Endothelial cell of umbilical vein (primary cell): Measurements from ENCODE around the gene PRDM11. TPM values are rescaled to one million over a fixed set of nuclear protein-coding genes. Genes with fewer than 3 reads are reported as not detected.

Experiments used
- BruUV-seq: library from RNA; stranded (reverse); fragments of 400-500 nt; replicated peaks from 2 replicates; lab custom pipeline; 2021; lab: Mats Ljungman, UMichigan
- CTCF ChIA-PET: fragments of 300-600, 350-600 bp; sonication (Branson Sonifier 250); formaldehyde crosslinking; loops from one replicate; lab custom pipeline; 2021; ENCODE audit warnings: antibody characterized with exemption, inconsistent platforms; lab: Charles Lee
- POLR2A ChIA-PET: fragments of 300-600, 350-600 bp; sonication (Branson Sonifier 250); formaldehyde crosslinking; loops from one replicate; lab custom pipeline; 2021; ENCODE audit warnings: antibody characterized with exemption, inconsistent platforms; lab: Charles Lee
- DNase-seq: peaks from one replicate; pipeline ENCODE4 v3.0.0-alpha.2; 2011; ENCODE audit warnings: low read depth, low spot score
- FAIRE-seq: peaks from 2 replicates; lab custom pipeline; 2011; peaks lifted over from hg19 to GRCh38; lab: Jason Lieb, UNC
- H2AFZ ChIP-seq: 2 replicates; pipeline ENCODE4 v1.6.0; 2012; ENCODE audit warnings: low read depth, low read length, control low read depth, inconsistent platforms
- H3K27ac ChIP-seq: 2 replicates; pipeline ENCODE4 v1.5.1; 2011; ENCODE audit warnings: low read depth, mild to moderate bottlenecking, control low read depth, low read length, moderate library complexity; ENCODE audit not compliant: insufficient read depth
- H3K27me3 ChIP-seq, 2 experiments: 2 replicates each; pipeline versions ENCODE4 v1.6.0 to v1.6.1; 2011; ENCODE audit warnings: low read length in 2 of 2, mixed read lengths in 1 of 2; ENCODE audit not compliant: control insufficient read depth in 2 of 2, insufficient read depth in 2 of 2
- H3K36me3 ChIP-seq, 2 experiments: 2 replicates in 1 of 2; 3 replicates in 1 of 2; pipeline ENCODE4 v1.5.1; 2011; ENCODE audit warnings: low read length in 2 of 2, mild to moderate bottlenecking in 1 of 2, moderate library complexity in 1 of 2; ENCODE audit not compliant: control insufficient read depth in 2 of 2, insufficient read depth in 2 of 2; ENCODE audit errors: extremely low read depth in 1 of 2
- H3K4me1 ChIP-seq: 3 replicates; pipeline ENCODE4 v1.5.1; 2011; ENCODE audit warnings: mild to moderate bottlenecking, low read length; ENCODE audit not compliant: control insufficient read depth, insufficient read depth; ENCODE audit errors: extremely low read depth
- H3K4me2 ChIP-seq: 2 replicates; pipeline ENCODE4 v1.6.1; 2011; ENCODE audit warnings: low read length, control low read depth, mixed read lengths; ENCODE audit not compliant: insufficient read depth
- H3K4me3 ChIP-seq, 3 experiments: fragments of 200-600 bp in 1 of 3; sonication (generic), shearing (Covaris generic) in 1 of 3; replicated peaks in 1 of 3; 2 replicates each; pipeline ENCODE4 v1.5.1; 2011 to 2016; ENCODE audit warnings: control low read depth in 3 of 3, low read length in 3 of 3, mild to moderate bottlenecking in 2 of 3, inconsistent platforms in 1 of 3, low read depth in 1 of 3, moderate library complexity in 1 of 3; ENCODE audit not compliant: insufficient read depth in 1 of 3
- H3K79me2 ChIP-seq: 2 replicates; pipeline ENCODE4 v1.6.0; 2012; ENCODE audit warnings: low read length, inconsistent platforms; ENCODE audit not compliant: control insufficient read depth, insufficient read depth
- H3K9ac ChIP-seq: replicated peaks from 2 replicates; pipeline ENCODE3; 2011; ENCODE audit warnings: low read length, control low read depth; ENCODE audit not compliant: insufficient read depth; ENCODE audit errors: extremely low read depth
- H3K9me1 ChIP-seq: replicated peaks from 3 replicates; pipeline ENCODE4 v1.6.0; 2011; ENCODE audit warnings: mild to moderate bottlenecking, low read length; ENCODE audit not compliant: control insufficient read depth, insufficient read depth; ENCODE audit errors: extremely low read depth
- H3K9me3 ChIP-seq: replicated peaks from 2 replicates; pipeline ENCODE4 v1.5.1; 2012; ENCODE audit warnings: low read length, inconsistent platforms; ENCODE audit not compliant: control insufficient read depth, insufficient read depth
- H4K20me1 ChIP-seq: replicated peaks from 2 replicates; pipeline ENCODE3; 2011; ENCODE audit warnings: mild to moderate bottlenecking, low read length; ENCODE audit not compliant: control insufficient read depth, insufficient read depth; ENCODE audit errors: extremely low read depth
- EZH2 ChIP-seq: IDR thresholded peaks from 2 replicates; pipeline ENCODE4 v1.6.1; 2012; ENCODE audit warnings: borderline replicate concordance, low read depth, mild to moderate bottlenecking, moderate library complexity, low read length, inconsistent platforms; ENCODE audit not compliant: severe bottlenecking
- FOS ChIP-seq: IDR thresholded peaks from 2 replicates; pipeline ENCODE4 v1.6.1; 2011; ENCODE audit warnings: mild to moderate bottlenecking, low read length, moderate library complexity, borderline replicate concordance; ENCODE audit not compliant: insufficient read depth
- GATA2 ChIP-seq: IDR thresholded peaks from 2 replicates; pipeline ENCODE4 v1.7.0; 2011; ENCODE audit warnings: low read depth, mild to moderate bottlenecking, moderate library complexity, mixed read lengths, low read length; ENCODE audit not compliant: insufficient read length, insufficient read depth
- JUN ChIP-seq: IDR thresholded peaks from 2 replicates; pipeline ENCODE4 v1.6.1; 2011; ENCODE audit warnings: borderline replicate concordance, low read depth; ENCODE audit not compliant: insufficient read length, insufficient read depth
- MYC ChIP-seq: IDR thresholded peaks from one replicate; pipeline ENCODE4 v1.6.1; 2011; ENCODE audit warnings: mild to moderate bottlenecking, low read depth, low read length
- POLR2A ChIP-seq: IDR thresholded peaks from 2 replicates; pipeline ENCODE4 v1.6.1; 2012; ENCODE audit warnings: low read depth, mild to moderate bottlenecking, control low read depth, low read length
- POLR2AphosphoS5 ChIP-seq: IDR thresholded peaks from 2 replicates; pipeline ENCODE4 v1.6.1; 2012; ENCODE audit warnings: low read depth, mild to moderate bottlenecking, control low read depth, low read length, moderate library complexity; ENCODE audit not compliant: insufficient read depth
- dilution Hi-C: fragments of 300-500 bp; cut with MboI; formaldehyde crosslinking; loops from one replicate; pipeline ENCODE4 v1.15.0; 2019; ENCODE audit warnings: low sequenced_read_pairs; ENCODE audit not compliant: extremely low pct_ligation_motif_present
- intact Hi-C: fragments of 100-400 bp; cut with micrococcal nuclease; formaldehyde crosslinking; loops from one replicate; pipeline ENCODE4 v1.10.0; 2022
- polyA plus RNA-seq, 4 experiments: library from polyadenylated mRNA; depleted of rRNA in 3 of 4; stranded (reverse) in 3 of 4; unstranded in 1 of 4; fragments of >200 nt; gene quantifications; 2 replicates each; pipeline versions ENCODE4 v1.2.1 to v1.2.3, GENCODE V29; 2011 to 2012; ENCODE audit warnings: missing spikeins in 1 of 4
- total RNA-seq: library from RNA; stranded (reverse); gene quantifications from 2 replicates; pipeline ENCODE4 v1.2.3, GENCODE V29; 2021
- TF ChIP-seq, protein P1 (sequence below), 2 donors: IDR thresholded peaks; 1 replicate in 1 of 2; 2 replicates in 1 of 2; pipeline ENCODE4 v1.5.1; 2011; ENCODE audit warnings: low read length in 2 of 2, mild to moderate bottlenecking in 2 of 2, moderate library complexity in 2 of 2, control low read depth in 1 of 2, inconsistent platforms in 1 of 2, low read depth in 1 of 2; ENCODE audit not compliant: insufficient read depth in 1 of 2; ENCODE audit errors: extremely low read depth in 1 of 2
- TF ChIP-seq, protein P2 (sequence below): IDR thresholded peaks from 2 replicates; pipeline ENCODE4 v1.6.1; 2011; ENCODE audit not compliant: insufficient read depth, insufficient read length

PRDM11 gene
- total and polyA plus RNA-seq, 2 donors (not counting 3 experiments of a cell fraction or from before 2014, with no cell fraction given): 6.9 to 14.1 TPM

DNA sequence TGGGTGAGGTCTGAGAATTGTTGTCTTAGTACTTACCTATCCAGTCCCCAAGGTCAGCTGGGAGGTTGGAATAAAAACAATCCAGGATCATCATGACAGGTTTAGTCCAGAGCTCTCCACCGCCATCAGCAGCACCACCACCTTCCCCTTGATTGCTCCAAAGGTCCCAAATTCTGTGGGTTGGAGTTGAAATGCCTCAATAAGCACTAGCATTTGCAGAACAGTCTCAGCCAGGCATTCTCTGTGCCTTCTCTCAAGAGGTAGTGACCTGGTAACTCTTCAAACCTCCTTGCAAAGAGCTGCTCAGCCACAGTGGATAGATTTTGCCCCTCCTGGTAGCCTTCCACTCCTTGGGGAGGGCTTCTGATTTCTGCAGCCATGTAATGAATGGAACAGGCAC is 69.6 kb downstream of the PRDM11 start:
- H3K4me3 ChIP-seq: no peak overlapping the region
- FAIRE-seq (no peak), DNase-seq (no peak)
- H2AFZ ChIP-seq: no peak overlapping the region
- H3K9me3 ChIP-seq: no peaks in the 10 kb centered on the region
- H3K27me3 ChIP-seq: peaks cover 0 to 3% of the 10 kb centered on the region in 2 experiments
- H3K27ac ChIP-seq: no peak overlapping the region
- no peak overlapping the region for H3K4me2 ChIP-seq
- peaks cover 0 to 6% of the 10 kb centered on the region in 2 experiments for H3K36me3 ChIP-seq
- dilution Hi-C loops (no loop called here), intact Hi-C loops (no loop called here)
- H3K4me1 ChIP-seq: no peaks in the 10 kb centered on the region
- ChIA-PET CTCF (interaction anchor here (1.4 kb wide), 1 partner anchor 18 kb away, joined by 6 read pairs; no protein-coding TSS in a partner anchor), POLR2A (no interaction called here)
- H4K20me1 ChIP-seq: no peaks in the 10 kb centered on the region
- TF ChIP-seq EZH2 (no peak), POLR2AphosphoS5 (no peak), MYC (no peak), POLR2A (no peak), JUN (no peak), FOS (no peak), GATA2 (no peak)
- TF ChIP-seq, protein P1, sequence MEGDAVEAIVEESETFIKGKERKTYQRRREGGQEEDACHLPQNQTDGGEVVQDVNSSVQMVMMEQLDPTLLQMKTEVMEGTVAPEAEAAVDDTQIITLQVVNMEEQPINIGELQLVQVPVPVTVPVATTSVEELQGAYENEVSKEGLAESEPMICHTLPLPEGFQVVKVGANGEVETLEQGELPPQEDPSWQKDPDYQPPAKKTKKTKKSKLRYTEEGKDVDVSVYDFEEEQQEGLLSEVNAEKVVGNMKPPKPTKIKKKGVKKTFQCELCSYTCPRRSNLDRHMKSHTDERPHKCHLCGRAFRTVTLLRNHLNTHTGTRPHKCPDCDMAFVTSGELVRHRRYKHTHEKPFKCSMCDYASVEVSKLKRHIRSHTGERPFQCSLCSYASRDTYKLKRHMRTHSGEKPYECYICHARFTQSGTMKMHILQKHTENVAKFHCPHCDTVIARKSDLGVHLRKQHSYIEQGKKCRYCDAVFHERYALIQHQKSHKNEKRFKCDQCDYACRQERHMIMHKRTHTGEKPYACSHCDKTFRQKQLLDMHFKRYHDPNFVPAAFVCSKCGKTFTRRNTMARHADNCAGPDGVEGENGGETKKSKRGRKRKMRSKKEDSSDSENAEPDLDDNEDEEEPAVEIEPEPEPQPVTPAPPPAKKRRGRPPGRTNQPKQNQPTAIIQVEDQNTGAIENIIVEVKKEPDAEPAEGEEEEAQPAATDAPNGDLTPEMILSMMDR (IDR thresholded peaks at IDR 0.05; ENCODE audit: extremely low read depth in 1 of 2, insufficient read depth in 1 of 2, low read depth in 1 of 2, low read length in 2 of 2): no peak
- TF ChIP-seq, protein P2, sequence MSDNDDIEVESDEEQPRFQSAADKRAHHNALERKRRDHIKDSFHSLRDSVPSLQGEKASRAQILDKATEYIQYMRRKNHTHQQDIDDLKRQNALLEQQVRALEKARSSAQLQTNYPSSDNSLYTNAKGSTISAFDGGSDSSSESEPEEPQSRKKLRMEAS: no peak
- no peak overlapping the region for H3K9ac ChIP-seq
- no peaks in the 10 kb centered on the region for H3K79me2 ChIP-seq
- no peaks in the 10 kb centered on the region for H3K9me1 ChIP-seq
- no TSS peak for BruUV-seq
